Brain microvascular endothelial cell (primary cell): ENCODE measurements around the gene KBTBD13.

Experiments used
- DNase-seq: peaks from one replicate; pipeline ENCODE4 v3.0.0-alpha.2; 2020
- H3K27ac ChIP-seq: fragments of 250-450 bp; sonication (Bioruptor Pico); 2 replicates; pipeline ENCODE4 v1.5.1; 2020; ENCODE audit warnings: mild to moderate bottlenecking, moderate library complexity
- H3K27me3 ChIP-seq: fragments of 250-450 bp; sonication (Bioruptor Pico); replicated peaks from 2 replicates; pipeline ENCODE4 v1.5.1; 2020; ENCODE audit warnings: mild to moderate bottlenecking
- H3K36me3 ChIP-seq: fragments of 250-450 bp; sonication (Bioruptor Pico); replicated peaks from 2 replicates; pipeline ENCODE4 v1.5.1; 2020; ENCODE audit warnings: mild to moderate bottlenecking
- H3K4me3 ChIP-seq: 2 replicates; pipeline ENCODE4 v1.5.1; 2011; ENCODE audit warnings: low read depth, mild to moderate bottlenecking, control low read depth, low read length, moderate library complexity
- in situ Hi-C: cut with HindIII; loops from 2 replicates; pipeline ENCODE4 v1.10.0; 2017; ENCODE audit warnings: low sequenced_read_pairs, low pct_ligation_motif_present
- TF ChIP-seq, protein P1 (sequence below): IDR thresholded peaks from 2 replicates; pipeline ENCODE4 v1.5.1; 2011; ENCODE audit warnings: low read depth, mild to moderate bottlenecking, moderate library complexity, low read length, control low read depth, inconsistent platforms; ENCODE audit errors: missing control alignments

Gene KBTBD13

GRCh38 chr15:65101411-65101890 is 24.9 kb downstream of the KBTBD13 start:
- DNase-seq, result peak; percentile 65
- peaks cover 18% of the 10 kb centered on the region for H3K36me3 ChIP-seq
- in situ Hi-C loops, result no loop called here

GRCh38 chr15:65101891-65102708 is 25.6 kb downstream of the KBTBD13 start:
- Histone ChIP-seq H3K36me3 (peaks cover 18% of the 10 kb centered on the region), H3K4me3 (peak overlapping the region; percentile 9)
- in situ Hi-C loops, result no loop called here

More at GRCh38 chr15:65101411-65101890, 24.9 kb downstream of the KBTBD13 start:
- H3K4me3 ChIP-seq, result no peak overlapping the region
- TF ChIP-seq, protein P1, sequence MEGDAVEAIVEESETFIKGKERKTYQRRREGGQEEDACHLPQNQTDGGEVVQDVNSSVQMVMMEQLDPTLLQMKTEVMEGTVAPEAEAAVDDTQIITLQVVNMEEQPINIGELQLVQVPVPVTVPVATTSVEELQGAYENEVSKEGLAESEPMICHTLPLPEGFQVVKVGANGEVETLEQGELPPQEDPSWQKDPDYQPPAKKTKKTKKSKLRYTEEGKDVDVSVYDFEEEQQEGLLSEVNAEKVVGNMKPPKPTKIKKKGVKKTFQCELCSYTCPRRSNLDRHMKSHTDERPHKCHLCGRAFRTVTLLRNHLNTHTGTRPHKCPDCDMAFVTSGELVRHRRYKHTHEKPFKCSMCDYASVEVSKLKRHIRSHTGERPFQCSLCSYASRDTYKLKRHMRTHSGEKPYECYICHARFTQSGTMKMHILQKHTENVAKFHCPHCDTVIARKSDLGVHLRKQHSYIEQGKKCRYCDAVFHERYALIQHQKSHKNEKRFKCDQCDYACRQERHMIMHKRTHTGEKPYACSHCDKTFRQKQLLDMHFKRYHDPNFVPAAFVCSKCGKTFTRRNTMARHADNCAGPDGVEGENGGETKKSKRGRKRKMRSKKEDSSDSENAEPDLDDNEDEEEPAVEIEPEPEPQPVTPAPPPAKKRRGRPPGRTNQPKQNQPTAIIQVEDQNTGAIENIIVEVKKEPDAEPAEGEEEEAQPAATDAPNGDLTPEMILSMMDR, result peak; percentile 94
- no peak overlapping the region for H3K27ac ChIP-seq
- no peaks in the 10 kb centered on the region for H3K27me3 ChIP-seq

DNA sequence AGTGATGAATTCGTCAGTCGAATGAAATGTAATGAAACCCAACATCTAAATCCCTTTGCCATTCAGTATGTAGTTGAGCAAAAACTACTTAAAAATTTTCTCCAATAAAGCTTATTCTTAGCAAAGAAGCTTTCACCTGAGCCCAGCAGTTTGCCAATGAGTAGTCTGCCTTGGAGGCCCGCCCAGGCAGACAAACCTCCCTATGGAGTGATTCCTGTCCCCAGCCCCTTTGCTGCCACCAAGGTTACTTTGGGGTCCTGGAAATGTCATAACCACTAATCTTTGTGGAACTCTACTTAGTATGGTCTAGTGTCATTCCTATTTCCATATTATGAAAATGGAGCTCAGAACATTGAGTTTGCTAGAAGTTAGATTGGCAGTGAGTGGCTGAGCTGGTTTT is 26.4 kb downstream of the KBTBD13 start:
- TF ChIP-seq, protein P1, result no peak
- in situ Hi-C loops, result no loop called here
- Histone ChIP-seq H3K4me3 (no peak overlapping the region), H3K27me3 (no peaks in the 10 kb centered on the region), H3K27ac (no peak overlapping the region), H3K36me3 (peaks cover 18% of the 10 kb centered on the region)
- no peak for DNase-seq

More at GRCh38 chr15:65101891-65102708, 25.6 kb downstream of the KBTBD13 start:
- TF ChIP-seq, protein P1, result no peak
- Histone ChIP-seq H3K27ac (no peak overlapping the region), H3K27me3 (no peaks in the 10 kb centered on the region)
- no peak for DNase-seq

DNA sequence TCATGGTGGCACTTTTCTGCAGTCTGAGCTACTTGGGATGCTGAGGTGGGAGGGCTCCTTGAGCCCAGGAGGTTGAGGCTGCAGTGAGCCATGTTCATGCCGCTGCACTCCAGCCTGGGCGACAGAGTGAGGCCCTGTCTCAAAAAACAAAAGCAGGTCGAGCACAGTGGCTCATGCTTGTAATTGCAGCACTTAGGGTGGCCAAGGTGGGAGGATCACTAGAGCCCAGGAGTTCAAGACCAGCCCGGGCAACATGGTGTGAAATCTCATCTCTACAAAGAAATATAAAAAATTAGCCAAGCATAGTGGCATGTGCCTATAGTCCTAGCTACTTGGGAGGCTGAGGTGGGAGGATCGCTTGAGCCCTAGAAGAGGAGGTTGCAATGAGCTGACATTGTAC is 28.5 kb downstream of the KBTBD13 start:
- no peak overlapping the region for H3K27ac ChIP-seq

GRCh38 chr15:65106011-65106590 is 29.6 kb downstream of the KBTBD13 start:
- peaks cover 11% of the 10 kb centered on the region for H3K36me3 ChIP-seq
- H3K27me3 ChIP-seq, result no peaks in the 10 kb centered on the region
- TF ChIP-seq, protein P1, result no peak
- DNase-seq, result no peak
- in situ Hi-C loops, result no loop called here
- H3K4me3 ChIP-seq, result no peak overlapping the region
- no peak overlapping the region for H3K27ac ChIP-seq

More for the DNA sequence above, 28.5 kb downstream of the KBTBD13 start:
- Histone ChIP-seq H3K36me3 (peaks cover 11% of the 10 kb centered on the region), H3K4me3 (no peak overlapping the region), H3K27me3 (no peaks in the 10 kb centered on the region)
- DNase-seq, result no peak
- in situ Hi-C loops, result no loop called here
- TF ChIP-seq, protein P1, result no peak
